Measurements from ENCODE around the gene ADGRF4.

Gene ADGRF4

DNA sequence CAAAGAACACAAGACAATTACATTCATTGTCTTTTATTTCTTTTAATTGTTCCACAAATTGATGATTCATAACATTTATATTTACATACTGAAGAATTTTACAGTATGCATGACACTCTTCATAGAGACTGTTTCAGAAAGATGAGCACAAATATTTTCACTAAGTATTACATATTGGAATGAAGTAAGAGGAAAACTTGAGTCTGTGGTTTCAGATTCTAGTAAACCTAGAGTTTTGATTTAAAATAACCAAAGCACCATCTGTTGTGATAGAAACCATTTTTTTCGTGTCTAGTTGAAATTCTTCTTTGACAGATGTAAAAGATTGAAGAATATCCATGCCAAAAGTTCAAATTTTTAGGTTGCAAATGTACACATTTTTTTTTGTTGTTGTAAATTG is 51.4 kb downstream of the ADGRF4 start:
- no peak overlapping the region for H3K4me3 ChIP-seq
- no peak overlapping the region for H3K27ac ChIP-seq
- H3K9ac ChIP-seq (ENCODE audit: insufficient read length), result no peak overlapping the region
- TF ChIP-seq FOXP2 (optimal IDR thresholded peaks at IDR 0.05; ENCODE audit: control extremely low read depth, extremely low read length, insufficient read depth), result no peak
- TF ChIP-seq POLR2AphosphoS5 (IDR thresholded peaks at IDR 0.05; ENCODE audit: borderline replicate concordance, low read depth, low read length), result no peak
- TF ChIP-seq EZH2 (IDR thresholded peaks at IDR 0.05), result no peak
- no peaks in the 10 kb centered on the region for H3K36me3 ChIP-seq (ENCODE audit: insufficient read depth, low read length)
- DNase-seq (ENCODE audit: low read depth, low spot score), result no peak
- H3K9me3 ChIP-seq (ENCODE audit: low read depth, low read length), result no peaks in the 10 kb centered on the region

DNA sequence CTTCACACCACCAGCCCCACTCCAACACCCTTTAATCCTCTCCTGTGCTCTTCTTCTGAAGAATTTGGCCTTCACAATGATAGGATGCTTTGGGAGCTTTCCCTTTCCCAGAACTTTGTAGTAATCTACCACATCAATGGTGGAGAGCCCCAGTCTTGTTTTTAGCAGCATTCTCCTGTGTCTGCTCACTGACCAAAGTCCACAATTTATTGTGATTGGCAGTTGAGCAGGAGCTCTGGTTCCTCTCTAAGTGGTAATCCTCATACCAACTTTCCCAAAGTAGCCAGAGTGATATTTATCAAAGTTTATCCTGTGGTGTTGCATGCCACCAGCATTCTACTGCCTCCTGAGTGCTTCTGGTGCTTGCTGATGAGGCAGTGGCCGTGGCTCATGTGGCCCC is 54.4 kb downstream of the ADGRF4 start:
- no peaks in the 10 kb centered on the region for H3K9me3 ChIP-seq (ENCODE audit: low read depth, low read length)
- DNase-seq (ENCODE audit: low read depth, low spot score), result no peak
- H3K36me3 ChIP-seq (ENCODE audit: insufficient read depth, low read length), result no peaks in the 10 kb centered on the region
- H3K9ac ChIP-seq (ENCODE audit: insufficient read length), result no peak overlapping the region
- no peak overlapping the region for H3K27ac ChIP-seq
- TF ChIP-seq FOXP2 (optimal IDR thresholded peaks at IDR 0.05; ENCODE audit: control extremely low read depth, extremely low read length, insufficient read depth), result no peak
- TF ChIP-seq POLR2AphosphoS5 (IDR thresholded peaks at IDR 0.05; ENCODE audit: borderline replicate concordance, low read depth, low read length), result no peak
- TF ChIP-seq EZH2 (IDR thresholded peaks at IDR 0.05), result no peak
- H3K4me3 ChIP-seq, result no peak overlapping the region

DNA sequence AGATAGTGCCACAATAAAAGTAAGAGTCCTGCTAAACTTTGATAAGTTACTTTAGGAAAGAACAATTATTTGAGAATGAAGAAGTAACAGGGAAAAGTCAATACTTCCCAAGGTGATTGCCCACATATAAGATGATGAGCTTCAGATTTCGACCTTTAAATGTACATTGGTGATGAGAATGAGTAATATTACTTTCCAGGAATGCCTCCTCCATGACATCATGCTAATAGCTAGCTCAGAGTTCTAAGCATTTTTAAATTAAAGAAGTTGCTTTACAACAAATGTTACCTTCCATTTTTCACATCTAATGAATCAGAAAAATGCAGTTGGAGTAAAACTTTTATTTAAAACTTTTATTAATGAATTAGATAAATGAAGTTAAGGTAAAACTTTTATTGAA is 61.0 kb downstream of the ADGRF4 start:
- H3K9ac ChIP-seq (ENCODE audit: insufficient read length), result no peak overlapping the region
- H3K36me3 ChIP-seq (ENCODE audit: insufficient read depth, low read length), result no peaks in the 10 kb centered on the region
- no peak for TF ChIP-seq EZH2 (IDR thresholded peaks at IDR 0.05)
- no peak for TF ChIP-seq FOXP2 (optimal IDR thresholded peaks at IDR 0.05; ENCODE audit: control extremely low read depth, extremely low read length, insufficient read depth)
- TF ChIP-seq POLR2AphosphoS5 (IDR thresholded peaks at IDR 0.05; ENCODE audit: borderline replicate concordance, low read depth, low read length), result no peak
- H3K27ac ChIP-seq, result no peak overlapping the region
- no peak overlapping the region for H3K4me3 ChIP-seq
- DNase-seq (ENCODE audit: low read depth, low spot score), result no peak
- H3K9me3 ChIP-seq (ENCODE audit: low read depth, low read length), result no peaks in the 10 kb centered on the region

DNA sequence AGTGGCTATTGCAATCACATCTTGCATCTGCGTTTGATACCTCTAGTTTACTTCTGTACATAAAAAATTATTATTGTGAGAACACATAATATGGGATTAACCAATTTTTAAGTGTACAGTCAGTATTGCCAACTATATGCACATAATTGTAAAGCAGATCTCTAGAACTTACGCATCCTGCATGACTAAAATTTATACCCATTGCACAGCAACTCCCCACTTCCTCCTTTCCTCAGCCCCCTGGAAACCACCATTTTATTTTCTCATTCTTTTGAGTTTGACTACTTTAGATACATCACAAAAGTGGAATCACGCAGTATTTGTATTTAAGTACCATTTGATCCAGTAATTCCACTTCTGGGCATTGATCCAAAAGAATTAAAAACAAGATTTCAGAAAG is 64.1 kb downstream of the ADGRF4 start:
- Histone ChIP-seq H3K4me3 (no peak overlapping the region), H3K36me3 (ENCODE audit: insufficient read depth, low read length) (no peaks in the 10 kb centered on the region), H3K27ac (no peak overlapping the region), H3K9me3 (ENCODE audit: low read depth, low read length) (no peaks in the 10 kb centered on the region), H3K9ac (ENCODE audit: insufficient read length) (no peak overlapping the region)
- no peak for DNase-seq (ENCODE audit: low read depth, low spot score)
- TF ChIP-seq FOXP2 (optimal IDR thresholded peaks at IDR 0.05; ENCODE audit: control extremely low read depth, extremely low read length, insufficient read depth) (no peak), POLR2AphosphoS5 (IDR thresholded peaks at IDR 0.05; ENCODE audit: borderline replicate concordance, low read depth, low read length) (no peak), EZH2 (IDR thresholded peaks at IDR 0.05) (no peak)

GRCh38 chr6:47766445-47766844 is 68.1 kb downstream of the ADGRF4 start:
- H3K9me3 ChIP-seq (ENCODE audit: low read depth, low read length), result no peaks in the 10 kb centered on the region
- H3K4me3 ChIP-seq, result no peak overlapping the region
- DNase-seq (ENCODE audit: low read depth, low spot score), result no peak
- H3K36me3 ChIP-seq (ENCODE audit: insufficient read depth, low read length), result no peaks in the 10 kb centered on the region
- no peak overlapping the region for H3K9ac ChIP-seq (ENCODE audit: insufficient read length)
- no peak overlapping the region for H3K27ac ChIP-seq
- TF ChIP-seq FOXP2 (optimal IDR thresholded peaks at IDR 0.05; ENCODE audit: control extremely low read depth, extremely low read length, insufficient read depth), result no peak
- TF ChIP-seq POLR2AphosphoS5 (IDR thresholded peaks at IDR 0.05; ENCODE audit: borderline replicate concordance, low read depth, low read length), result no peak
- TF ChIP-seq EZH2 (IDR thresholded peaks at IDR 0.05), result no peak

- no peaks in the 10 kb centered on the region for H3K36me3 ChIP-seq (ENCODE audit: insufficient read depth, low read length)
These were observed 68.7 kb downstream of the ADGRF4 start for GRCh38 chr6:47767102-47767501.

DNA sequence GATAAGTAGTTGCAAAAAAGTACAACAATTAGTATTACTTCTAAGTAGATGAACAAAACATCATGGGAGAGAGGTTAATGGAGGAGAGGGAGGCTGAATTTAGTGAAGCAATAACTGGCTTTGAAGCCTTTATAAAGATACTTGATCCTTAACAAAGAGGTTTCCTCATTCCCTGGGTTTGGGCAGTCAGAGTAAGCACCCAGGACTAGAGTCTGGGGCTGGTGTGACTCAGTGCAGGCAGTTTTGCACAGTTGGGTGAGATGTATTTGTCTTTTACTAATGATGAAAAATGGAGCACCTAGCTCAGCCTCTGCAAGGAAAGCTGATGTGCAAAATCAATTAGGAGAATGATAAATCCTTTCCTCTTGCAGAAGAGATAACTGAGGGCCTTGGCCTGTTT is 71.6 kb downstream of the ADGRF4 start:
- TF ChIP-seq EZH2 (IDR thresholded peaks at IDR 0.05) (no peak), POLR2AphosphoS5 (IDR thresholded peaks at IDR 0.05; ENCODE audit: borderline replicate concordance, low read depth, low read length) (no peak), FOXP2 (optimal IDR thresholded peaks at IDR 0.05; ENCODE audit: control extremely low read depth, extremely low read length, insufficient read depth) (no peak)
- no peak for DNase-seq (ENCODE audit: low read depth, low spot score)
- Histone ChIP-seq H3K4me3 (no peak overlapping the region), H3K36me3 (ENCODE audit: insufficient read depth, low read length) (no peaks in the 10 kb centered on the region), H3K27ac (no peak overlapping the region), H3K9me3 (ENCODE audit: low read depth, low read length) (no peaks in the 10 kb centered on the region), H3K9ac (ENCODE audit: insufficient read length) (no peak overlapping the region)

More at GRCh38 chr6:47767102-47767501, 68.7 kb downstream of the ADGRF4 start:
- H3K4me3 ChIP-seq, result no peak overlapping the region
- no peaks in the 10 kb centered on the region for H3K9me3 ChIP-seq (ENCODE audit: low read depth, low read length)
- TF ChIP-seq FOXP2 (optimal IDR thresholded peaks at IDR 0.05; ENCODE audit: control extremely low read depth, extremely low read length, insufficient read depth) (no peak), EZH2 (IDR thresholded peaks at IDR 0.05) (no peak), POLR2AphosphoS5 (IDR thresholded peaks at IDR 0.05; ENCODE audit: borderline replicate concordance, low read depth, low read length) (no peak)
- H3K9ac ChIP-seq (ENCODE audit: insufficient read length), result no peak overlapping the region
- DNase-seq (ENCODE audit: low read depth, low spot score), result no peak
- no peak overlapping the region for H3K27ac ChIP-seq
